Measurements from ENCODE around the gene EHMT2. TPM values are rescaled to one million over a fixed set of nuclear protein-coding genes. Genes with fewer than 3 reads are reported as not detected.

Gene EHMT2
- total RNA-seq, 1 donor from 2014 or later = 202 TPM

DNA sequence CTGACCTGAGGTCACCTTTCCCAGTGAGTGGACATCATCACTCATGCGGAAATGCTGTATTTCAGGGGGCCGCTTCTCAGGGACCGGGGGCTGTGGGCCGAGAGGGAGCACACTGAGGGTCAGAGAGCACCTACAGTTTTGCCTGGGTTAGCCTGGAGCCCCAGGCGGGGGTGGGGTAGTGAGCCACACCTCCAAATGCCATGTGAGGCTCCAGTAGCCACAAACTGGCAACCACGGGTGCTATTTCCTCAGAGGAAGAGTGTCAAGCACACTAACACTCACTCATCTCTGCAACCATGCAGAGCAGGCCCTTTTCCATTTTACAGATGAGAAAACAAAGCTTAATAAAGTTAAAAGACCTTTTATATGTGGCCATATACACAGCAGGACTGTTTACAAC lies 4.7 kb downstream of the EHMT2 start:
- H3K9me3 Mint-ChIP-seq = no peaks in the 10 kb centered on the region
- TF ChIP-seq, protein P1, sequence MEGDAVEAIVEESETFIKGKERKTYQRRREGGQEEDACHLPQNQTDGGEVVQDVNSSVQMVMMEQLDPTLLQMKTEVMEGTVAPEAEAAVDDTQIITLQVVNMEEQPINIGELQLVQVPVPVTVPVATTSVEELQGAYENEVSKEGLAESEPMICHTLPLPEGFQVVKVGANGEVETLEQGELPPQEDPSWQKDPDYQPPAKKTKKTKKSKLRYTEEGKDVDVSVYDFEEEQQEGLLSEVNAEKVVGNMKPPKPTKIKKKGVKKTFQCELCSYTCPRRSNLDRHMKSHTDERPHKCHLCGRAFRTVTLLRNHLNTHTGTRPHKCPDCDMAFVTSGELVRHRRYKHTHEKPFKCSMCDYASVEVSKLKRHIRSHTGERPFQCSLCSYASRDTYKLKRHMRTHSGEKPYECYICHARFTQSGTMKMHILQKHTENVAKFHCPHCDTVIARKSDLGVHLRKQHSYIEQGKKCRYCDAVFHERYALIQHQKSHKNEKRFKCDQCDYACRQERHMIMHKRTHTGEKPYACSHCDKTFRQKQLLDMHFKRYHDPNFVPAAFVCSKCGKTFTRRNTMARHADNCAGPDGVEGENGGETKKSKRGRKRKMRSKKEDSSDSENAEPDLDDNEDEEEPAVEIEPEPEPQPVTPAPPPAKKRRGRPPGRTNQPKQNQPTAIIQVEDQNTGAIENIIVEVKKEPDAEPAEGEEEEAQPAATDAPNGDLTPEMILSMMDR (conservative IDR thresholded peaks at IDR 0.05) = no peak
- no peak overlapping the region for H3K27ac Mint-ChIP-seq (ENCODE audit: unreplicated experiment)
- H3K4me1 Mint-ChIP-seq = peaks cover 13% of the 10 kb centered on the region
- no peak for DNase-seq (ENCODE audit: low read depth, low spot score)
- peak overlapping the region; percentile 58 for H3K4me3 Mint-ChIP-seq
- peaks cover 26% of the 10 kb centered on the region for H3K36me3 Mint-ChIP-seq (ENCODE audit: low read depth)
- H3K27me3 Mint-ChIP-seq (ENCODE audit: low read depth) = no peaks in the 10 kb centered on the region

DNA sequence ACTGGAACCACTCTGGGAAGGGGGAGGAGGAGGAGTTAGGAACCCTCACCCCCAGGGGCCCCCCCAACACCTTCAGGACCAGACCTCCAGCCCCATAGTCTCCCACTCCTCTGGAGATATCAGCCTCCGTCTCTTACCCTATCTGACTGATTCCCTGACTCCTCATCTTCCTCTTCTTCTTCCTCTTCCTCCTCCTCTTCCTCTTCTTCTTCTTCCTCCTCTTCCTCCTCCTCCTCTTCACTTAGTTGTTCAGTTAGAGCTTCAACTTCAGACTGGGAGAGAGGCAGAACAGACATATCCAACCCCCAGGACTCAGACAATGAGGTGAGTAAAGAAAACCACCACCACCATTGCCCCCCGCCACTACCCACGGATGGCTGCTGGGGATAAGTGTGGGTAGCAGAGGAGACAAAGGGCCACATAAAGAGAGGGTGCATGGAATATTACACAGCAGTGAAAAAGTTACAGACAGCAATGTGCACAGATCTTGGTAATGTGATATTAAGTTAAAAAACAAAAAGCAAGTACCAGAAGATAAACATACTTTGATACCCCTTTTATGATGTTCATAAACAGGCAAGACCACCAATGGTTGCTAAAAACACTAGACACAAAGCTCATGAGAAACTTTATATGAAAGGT lies 8.0 kb downstream of the EHMT2 start:
- H3K27ac Mint-ChIP-seq (ENCODE audit: unreplicated experiment) = no peak overlapping the region
- no peak overlapping the region for H3K4me3 Mint-ChIP-seq
- H3K27me3 Mint-ChIP-seq (ENCODE audit: low read depth) = no peaks in the 10 kb centered on the region
- TF ChIP-seq, protein P1 (conservative IDR thresholded peaks at IDR 0.05) = no peak
- H3K4me1 Mint-ChIP-seq = peaks cover 6% of the 10 kb centered on the region
- no peak for DNase-seq (ENCODE audit: low read depth, low spot score)
- H3K36me3 Mint-ChIP-seq (ENCODE audit: low read depth) = peaks cover 34% of the 10 kb centered on the region
- H3K9me3 Mint-ChIP-seq = no peaks in the 10 kb centered on the region

DNA sequence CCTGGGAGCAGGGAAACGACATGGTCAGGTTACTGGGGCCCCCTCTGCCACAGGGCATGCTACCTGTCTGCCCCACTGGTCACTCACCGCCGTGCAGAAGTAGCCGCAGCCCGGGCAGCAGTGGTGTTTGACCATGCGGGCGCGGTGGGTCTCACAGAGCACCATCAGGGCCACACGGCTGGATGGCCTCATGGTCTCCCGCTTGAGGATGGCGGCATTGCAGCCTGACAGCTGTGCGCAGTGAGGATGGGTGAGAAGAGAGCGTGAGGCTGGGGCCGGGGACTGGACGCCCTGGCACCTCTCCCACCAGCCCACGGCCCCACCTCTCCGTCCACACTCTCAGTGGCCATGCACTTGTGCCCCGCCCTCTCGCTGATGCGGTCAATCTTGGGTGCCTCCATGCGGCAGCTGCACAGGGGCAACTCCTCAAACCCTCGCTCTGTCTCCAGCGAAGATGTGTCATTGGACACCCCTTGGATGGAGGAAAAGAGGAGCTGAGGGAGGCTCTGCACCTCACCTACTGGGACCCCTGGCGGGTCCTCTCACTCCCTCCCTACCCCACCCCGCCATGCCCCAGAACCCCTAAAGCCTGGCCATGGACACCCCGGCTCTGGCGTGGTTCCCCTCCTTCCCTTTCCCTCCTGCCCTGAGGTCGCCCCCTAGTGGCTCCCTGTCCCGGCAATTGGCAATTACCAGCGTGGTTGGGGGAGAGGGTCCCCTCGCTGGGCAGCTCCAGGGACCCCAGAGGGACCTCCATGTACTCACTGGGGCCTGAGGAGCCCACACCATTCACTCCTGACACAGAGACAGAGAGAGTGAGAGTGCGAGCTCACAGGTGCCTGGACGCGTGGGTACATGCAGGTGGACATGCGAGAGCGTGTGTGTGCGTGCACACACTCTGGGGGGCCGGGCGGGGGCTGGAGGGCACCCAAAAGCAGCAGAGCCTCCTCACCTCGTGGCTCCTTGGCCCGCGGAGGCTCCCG lies 8.9 kb downstream of the EHMT2 start:
- no peaks in the 10 kb centered on the region for H3K27me3 Mint-ChIP-seq (ENCODE audit: low read depth)
- peaks cover 33% of the 10 kb centered on the region for H3K36me3 Mint-ChIP-seq (ENCODE audit: low read depth)
- no peaks in the 10 kb centered on the region for H3K9me3 Mint-ChIP-seq
- peak; percentile 54 for DNase-seq (ENCODE audit: low read depth, low spot score)
- TF ChIP-seq, protein P1 (conservative IDR thresholded peaks at IDR 0.05) = peak; percentile 74
- peaks cover 6% of the 10 kb centered on the region for H3K4me1 Mint-ChIP-seq
- H3K4me3 Mint-ChIP-seq = no peak overlapping the region
- peak overlapping the region; percentile 87 for H3K27ac Mint-ChIP-seq (ENCODE audit: unreplicated experiment)

DNA sequence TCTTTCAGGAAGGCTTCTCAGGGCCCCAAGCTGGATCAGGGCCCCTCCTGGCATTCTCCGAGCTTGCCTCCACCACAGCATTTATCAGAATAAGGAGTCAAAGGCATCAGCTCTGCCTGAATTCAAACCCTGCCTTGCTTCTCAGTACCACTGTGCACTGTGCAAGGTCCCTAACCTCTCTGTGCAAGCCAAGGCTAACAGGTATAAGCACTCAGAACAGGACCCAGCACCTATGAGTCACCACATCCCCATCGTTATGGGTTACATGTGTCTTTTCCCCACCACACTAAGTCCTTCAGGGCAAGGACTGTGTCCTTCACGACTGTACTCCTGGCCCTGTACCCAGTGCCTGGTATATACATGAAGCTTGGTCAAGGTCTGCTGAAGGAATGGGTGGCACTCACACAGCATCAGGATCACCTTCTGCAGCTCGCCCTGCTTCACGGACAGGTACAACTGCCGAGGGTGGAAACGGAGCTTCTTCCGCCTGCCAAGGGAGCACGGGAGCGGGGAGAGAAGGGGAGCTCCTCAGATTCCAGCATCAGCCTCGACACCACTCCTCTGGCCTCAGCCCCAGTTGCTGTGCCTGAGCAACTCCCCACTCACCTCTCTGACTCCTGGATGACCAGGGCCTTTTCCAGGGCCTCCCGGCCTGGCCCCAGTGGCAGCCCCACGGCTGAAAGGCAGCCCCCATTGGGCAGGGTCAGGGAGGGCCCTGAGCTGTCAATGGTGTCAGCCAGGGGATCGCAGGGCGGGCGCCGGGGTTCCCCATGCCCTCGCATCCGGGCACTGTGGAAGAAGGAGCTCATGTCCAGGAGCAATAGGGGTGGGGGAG lies 10.1 kb downstream of the EHMT2 start:
- peaks cover 26% of the 10 kb centered on the region for H3K36me3 Mint-ChIP-seq (ENCODE audit: low read depth)
- H3K27me3 Mint-ChIP-seq (ENCODE audit: low read depth) = no peaks in the 10 kb centered on the region
- no peaks in the 10 kb centered on the region for H3K9me3 Mint-ChIP-seq
- H3K27ac Mint-ChIP-seq (ENCODE audit: unreplicated experiment) = no peak overlapping the region
- no peak for DNase-seq (ENCODE audit: low read depth, low spot score)
- TF ChIP-seq, protein P1 (conservative IDR thresholded peaks at IDR 0.05) = no peak
- H3K4me3 Mint-ChIP-seq = no peak overlapping the region
- H3K4me1 Mint-ChIP-seq = peaks cover 6% of the 10 kb centered on the region

DNA sequence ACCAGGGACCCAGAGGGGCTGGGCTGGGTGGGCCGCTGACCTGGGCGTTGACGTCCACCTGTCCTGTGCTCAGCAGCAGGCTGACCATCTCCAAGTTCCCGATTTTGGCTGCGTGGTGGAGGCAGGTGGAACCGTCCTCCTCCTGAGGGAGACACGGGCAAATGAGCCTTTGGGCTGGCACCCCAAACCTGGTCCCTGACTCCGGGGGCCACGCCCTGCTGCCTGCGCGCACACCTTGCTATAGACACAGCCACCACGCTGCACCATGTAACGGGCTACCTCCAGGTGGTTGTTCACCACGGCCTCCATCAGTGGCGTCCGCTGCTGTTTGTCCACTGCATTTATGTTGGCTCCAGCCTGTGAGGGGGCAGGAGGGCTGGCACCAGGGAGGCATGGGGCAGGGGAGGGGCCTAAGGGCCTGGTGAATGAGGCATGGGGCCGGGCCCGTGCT lies 10.9 kb downstream of the EHMT2 start:
- H3K4me1 Mint-ChIP-seq = peaks cover 6% of the 10 kb centered on the region
- DNase-seq (ENCODE audit: low read depth, low spot score) = no peak
- TF ChIP-seq, protein P1 (conservative IDR thresholded peaks at IDR 0.05) = no peak
- peaks cover 22% of the 10 kb centered on the region for H3K36me3 Mint-ChIP-seq (ENCODE audit: low read depth)
- H3K27me3 Mint-ChIP-seq (ENCODE audit: low read depth) = no peaks in the 10 kb centered on the region
- H3K4me3 Mint-ChIP-seq = no peak overlapping the region
- H3K9me3 Mint-ChIP-seq = no peaks in the 10 kb centered on the region
- no peak overlapping the region for H3K27ac Mint-ChIP-seq (ENCODE audit: unreplicated experiment)

All from neural crest cell (in vitro differentiated cells).